Measurements from ENCODE around the gene MAPK6.

DNA sequence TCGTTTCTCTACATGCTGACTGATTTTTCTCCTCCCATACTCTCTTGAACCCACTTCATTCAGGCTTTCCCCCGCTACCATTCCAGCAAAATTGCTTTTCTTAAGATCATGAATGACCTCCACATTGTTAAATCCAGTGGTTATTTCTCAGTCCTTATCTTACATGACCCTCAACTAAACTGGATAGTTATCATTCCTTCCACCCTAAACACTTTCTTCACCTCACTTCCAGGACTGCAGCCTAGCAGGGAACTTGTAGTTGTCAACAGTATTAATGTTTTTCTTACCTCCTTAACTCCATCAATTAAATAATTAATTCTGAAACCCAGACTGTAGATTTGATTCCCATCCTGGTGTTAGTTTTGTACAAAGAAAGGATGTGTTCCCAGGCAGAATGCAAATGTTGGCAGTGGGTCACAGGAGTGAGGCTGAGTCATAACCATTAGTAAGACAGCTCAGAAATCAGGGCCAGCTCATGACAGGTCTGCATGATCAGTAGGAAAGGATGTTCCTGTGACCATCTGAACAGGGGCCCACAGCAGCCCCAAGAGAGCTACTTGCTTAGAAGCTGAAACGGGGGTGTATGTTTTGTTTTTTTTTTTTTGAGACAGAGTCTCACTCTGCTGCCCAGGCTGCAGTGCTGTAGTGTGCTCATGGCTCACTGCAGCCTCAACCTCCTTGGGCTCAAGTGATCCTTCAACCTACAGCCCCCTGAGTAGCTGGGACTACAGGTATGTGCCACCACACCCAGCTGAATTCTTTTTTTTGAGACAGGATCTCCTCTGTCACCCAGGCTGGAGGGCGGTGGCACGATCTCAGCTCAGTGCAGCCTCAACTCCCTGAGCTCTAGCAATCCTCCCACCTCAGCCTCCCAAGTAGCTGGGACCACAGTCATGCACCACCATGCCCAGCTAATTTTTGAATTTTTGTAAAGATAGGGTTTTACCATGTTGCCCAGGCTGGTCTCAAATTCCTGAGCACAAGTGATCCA lies 84.5 kb downstream of the MAPK6 start:
- TF ChIP-seq CTCF (IDR thresholded peaks at IDR 0.05; ENCODE audit: low read depth, low read length) (no peak), EZH2phosphoT487 (IDR thresholded peaks at IDR 0.05; ENCODE audit: low read depth) (no peak)

Measured in OCI-LY3 (cell line).